K562 (cell line): Measurements from ENCODE around the gene YJEFN3. TPM values are rescaled to one million over a fixed set of nuclear protein-coding genes. Genes with fewer than 3 reads are reported as not detected.

Experiments used
- ATAC-seq: fragments of 200-7000 bp; cut with Tn5 transposase; 3 replicates; pipeline ENCODE4 v1.9.1; 2020; ENCODE audit warnings: moderate library complexity
- BruUV-seq: library from RNA; stranded (reverse); fragments of 400-500 nt; replicated peaks from 2 replicates; lab custom pipeline; 2021; lab: Mats Ljungman, UMichigan
- CTCF ChIA-PET: fragments of 300-600 bp; formaldehyde crosslinking; extraction: SDS; loops from one replicate; lab custom pipeline; 2021; ENCODE audit warnings: low intra/inter-chr PET ratio; lab: Yijun Ruan, JAX
- POLR2A ChIA-PET: fragments of 300-600, 350-650 bp; sonication (Branson Sonifier 250); formaldehyde crosslinking; extraction: SDS; loops from one replicate; lab custom pipeline; 2021; ENCODE audit warnings: antibody characterized with exemption, inconsistent platforms; lab: Yijun Ruan, JAX
- DNase-seq, 4 experiments: peaks; one replicate each; pipeline versions ENCODE4 v3.0.0 to v3.0.0-alpha.2; 2011 to 2018; ENCODE audit warnings: low spot score in 3 of 4, mixed read lengths in 3 of 4; ENCODE audit errors: extremely low read depth in 1 of 4
- FAIRE-seq: peaks from 2 replicates; lab custom pipeline; 2011; peaks lifted over from hg19 to GRCh38; lab: Jason Lieb, UNC
- H2AFZ ChIP-seq: 2 replicates; pipeline ENCODE4 v1.6.0; 2011; ENCODE audit warnings: low read depth, low read length, control low read depth, inconsistent platforms
- H3K27ac ChIP-seq: fragments of 200-600 bp; 3 replicates; pipeline ENCODE4 v1.8.0; 2011; ENCODE audit warnings: low read depth, mild to moderate bottlenecking, control low read depth, inconsistent platforms, low read length, moderate library complexity, mixed read lengths; ENCODE audit errors: extremely low read depth
- H3K27me3 ChIP-seq, 2 experiments: fragments of 300-600 bp in 1 of 2; 2 replicates in 1 of 2; 3 replicates in 1 of 2; pipeline versions ENCODE4 v1.6.0 to v1.8.0; 2011; ENCODE audit warnings: inconsistent platforms in 2 of 2, low read length in 2 of 2, mild to moderate bottlenecking in 1 of 2, mixed read lengths in 1 of 2, moderate library complexity in 1 of 2; ENCODE audit not compliant: control insufficient read depth in 2 of 2, insufficient read depth in 2 of 2
- H3K36me3 ChIP-seq: fragments of 300-600 bp; 3 replicates; pipeline ENCODE4 v1.8.0; 2011; ENCODE audit warnings: mild to moderate bottlenecking, low read length, inconsistent platforms; ENCODE audit not compliant: control insufficient read depth, insufficient read depth
- H3K4me1 ChIP-seq, 2 experiments: fragments of 200-600 bp in 1 of 2; replicated peaks in 1 of 2; 2 replicates in 1 of 2; 3 replicates in 1 of 2; pipeline versions ENCODE4 v1.5.1 to v1.8.0; 2011; ENCODE audit warnings: inconsistent platforms in 2 of 2, low read length in 2 of 2, mild to moderate bottlenecking in 1 of 2, mixed read lengths in 1 of 2, moderate library complexity in 1 of 2; ENCODE audit not compliant: control insufficient read depth in 2 of 2, insufficient read depth in 2 of 2
- H3K4me2 ChIP-seq: 2 replicates; pipeline ENCODE4 v1.6.1; 2011; ENCODE audit warnings: low read length, control low read depth, inconsistent platforms, mixed read lengths; ENCODE audit not compliant: insufficient read depth
- H3K4me3 ChIP-seq: fragments of 200-600 bp; sonication (generic), shearing (Covaris generic); 2 replicates; pipeline ENCODE4 v1.5.1; 2016; ENCODE audit warnings: control low read depth, inconsistent platforms
- H3K79me2 ChIP-seq: fragments of 200-600 bp; 3 replicates; pipeline ENCODE4 v1.8.0; 2011; ENCODE audit warnings: low read length, inconsistent platforms; ENCODE audit not compliant: control insufficient read depth, insufficient read depth
- H3K9ac ChIP-seq, 2 experiments: 2 replicates each; pipeline versions ENCODE4 v1.6.0 to v1.6.1; 2011; ENCODE audit warnings: low read depth in 2 of 2, low read length in 2 of 2, control low read depth in 1 of 2, inconsistent platforms in 1 of 2, mild to moderate bottlenecking in 1 of 2, mixed read lengths in 1 of 2; ENCODE audit not compliant: insufficient read depth in 1 of 2
- H3K9me1 ChIP-seq: one replicate; pipeline ENCODE4 v1.6.0; 2011; ENCODE audit warnings: inconsistent platforms, mild to moderate bottlenecking, low read length, moderate library complexity; ENCODE audit not compliant: control insufficient read depth, insufficient read depth
- H3K9me3 ChIP-seq: replicated peaks from 2 replicates; pipeline ENCODE4 v1.5.1; 2011; ENCODE audit warnings: low read depth, low read length, inconsistent platforms; ENCODE audit not compliant: control insufficient read depth, insufficient read depth
- H4K20me1 ChIP-seq: replicated peaks from 2 replicates; pipeline ENCODE4 v1.6.1; 2011; ENCODE audit warnings: low read length, inconsistent platforms, mixed read lengths; ENCODE audit not compliant: control insufficient read depth, insufficient read depth
- BCL6 ChIP-seq: fragments of 250-450 bp; sonication (Bioruptor Pico); IDR thresholded peaks from 2 replicates; pipeline ENCODE4 v1.4.0; 2020
- CHD1 ChIP-seq: fragments of 200-600 bp; sonication (generic); IDR thresholded peaks from one replicate; pipeline ENCODE4 v1.6.1; 2012; ENCODE audit warnings: mild to moderate bottlenecking, moderate library complexity, low read length, inconsistent platforms
- EP300 ChIP-seq: IDR thresholded peaks from 2 replicates; pipeline ENCODE4 v1.6.1; 2012; ENCODE audit warnings: low read length, improper control_type of control experiment
- ILK ChIP-seq: fragments of 450-650 bp; IDR thresholded peaks from 2 replicates; pipeline ENCODE4 v1.6.1; 2016; ENCODE audit warnings: missing genetic modification characterization, low read depth, mild to moderate bottlenecking, missing compliant biosample characterization, moderate library complexity, borderline replicate concordance
- KLF13 ChIP-seq: fragments of 450-650 bp; IDR thresholded peaks from 2 replicates; pipeline ENCODE4 v1.6.1; 2016; ENCODE audit warnings: missing genetic modification characterization, low read depth, mild to moderate bottlenecking, missing compliant biosample characterization, moderate library complexity, borderline replicate concordance
- MAFG ChIP-seq: fragments of 450-650 bp; conservative IDR thresholded peaks from 2 replicates; pipeline ENCODE4 v1.6.1; 2016; ENCODE audit warnings: missing genetic modification characterization, missing compliant biosample characterization
- MYBL2 ChIP-seq, 2 experiments: fragments of 450-650 bp in 1 of 2; sonication (generic) in 1 of 2; formaldehyde crosslinking in 1 of 2; IDR thresholded peaks; 2 replicates each; pipeline versions ENCODE4 v1.6.1 to v1.8.1; 2017 to 2022; ENCODE audit warnings: borderline replicate concordance in 1 of 2, inconsistent platforms in 1 of 2, low read depth in 1 of 2, mild to moderate bottlenecking in 1 of 2, missing genetic modification reagents in 1 of 2, moderate library complexity in 1 of 2
- NCOA2 ChIP-seq, 2 experiments: fragments of 450-650 bp; IDR thresholded peaks; 2 replicates each; pipeline ENCODE4 v1.6.1; 2018; ENCODE audit warnings: mild to moderate bottlenecking in 2 of 2, moderate library complexity in 1 of 2; ENCODE audit not compliant: partially characterized antibody in 2 of 2
- NCOA4 ChIP-seq: fragments of 450-650 bp; IDR thresholded peaks from 2 replicates; pipeline ENCODE4 v1.6.1; 2018; ENCODE audit warnings: mild to moderate bottlenecking; ENCODE audit not compliant: partially characterized antibody
- NFYB ChIP-seq: IDR thresholded peaks from 2 replicates; pipeline ENCODE4 v1.6.1; 2011; ENCODE audit warnings: mild to moderate bottlenecking, moderate library complexity; ENCODE audit not compliant: insufficient read length; ENCODE audit errors: extremely low read depth
- POLR2AphosphoS2 ChIP-seq: IDR thresholded peaks from 2 replicates; pipeline ENCODE4 v1.6.1; 2012; ENCODE audit warnings: low read length, improper control_type of control experiment
- RAD21 ChIP-seq, 2 experiments: fragments of 250-450 bp in 1 of 2; fragments of 450-650 bp in 1 of 2; sonication (Bioruptor Pico) in 1 of 2; formaldehyde crosslinking in 1 of 2; IDR thresholded peaks in 1 of 2; conservative IDR thresholded peaks in 1 of 2; 2 replicates each; pipeline versions ENCODE4 v1.4.0 to v1.8.0; 2020 to 2022; ENCODE audit warnings: mild to moderate bottlenecking in 2 of 2, moderate library complexity in 1 of 2
- RFX7 ChIP-seq: fragments of 250-450 bp; sonication (Bioruptor Pico); IDR thresholded peaks from 2 replicates; pipeline ENCODE4 v1.5.1; 2021; ENCODE audit warnings: mild to moderate bottlenecking
- SMARCE1 ChIP-seq: fragments of 450-650 bp; IDR thresholded peaks from 2 replicates; pipeline ENCODE4 v1.7.1; 2016; ENCODE audit warnings: mild to moderate bottlenecking
- SOX6 ChIP-seq: fragments of 450-650 bp; IDR thresholded peaks from 2 replicates; pipeline ENCODE4 v1.6.1; 2014; ENCODE audit warnings: mild to moderate bottlenecking
- SRSF1 ChIP-seq: fragments of 200-400 bp; formaldehyde crosslinking; IDR thresholded peaks from 2 replicates; pipeline ENCODE4 v1.6.1; 2017; ENCODE audit warnings: mild to moderate bottlenecking, low read depth, low read length, moderate library complexity
- ZNF212 ChIP-seq: fragments of 450-650 bp; formaldehyde crosslinking; IDR thresholded peaks from 2 replicates; pipeline ENCODE4 v1.4.0; 2020; ENCODE audit warnings: mild to moderate bottlenecking
- ZNF232 ChIP-seq: sonication (generic); formaldehyde crosslinking; IDR thresholded peaks from 2 replicates; pipeline ENCODE4 v1.8.0; 2022; ENCODE audit warnings: mild to moderate bottlenecking, missing genetic modification reagents
- ZNF717 ChIP-seq: fragments of 250-450 bp; sonication (Bioruptor Pico); IDR thresholded peaks from 2 replicates; pipeline ENCODE4 v1.5.0; 2021
- WGBS: fragments of 100-300 bp; shearing (Covaris generic); methylation state at CpG from one replicate; pipeline ENCODE4 v1.1.6; 2016; ENCODE audit warnings: low coverage, mixed read lengths; ENCODE audit not compliant: insufficient coverage; ENCODE audit errors: missing lambda C conversion rate; 5-methylcytosine and 5-hydroxymethylcytosine counted together
- in situ Hi-C: fragments of 300-500 bp; cut with MboI; formaldehyde crosslinking; loops from 4 replicates; pipeline ENCODE4 v1.15.0; 2018; ENCODE audit warnings: inconsistent platforms, mixed read lengths
- intact Hi-C: fragments of 100-400 bp; cut with micrococcal nuclease; formaldehyde crosslinking; loops from 2 replicates; pipeline ENCODE4 v1.14.2; 2022
- polyA plus RNA-seq, 8 experiments: library from polyadenylated mRNA; depleted of rRNA in 4 of 8; stranded (reverse) in 5 of 8; unstranded in 3 of 8; fragments of >200 nt; fragmentation: Nextera tagmentation in 2 of 8; fragmentation: Illumina TruSeq in 1 of 8; extraction: Ambion mirVana in 2 of 8; extraction: Trizol in 1 of 8; gene quantifications; 2 replicates each; pipeline versions ENCODE4 v1.2.1 to v1.2.3, GENCODE V29; 2011 to 2014; ENCODE audit warnings: inconsistent platforms in 1 of 8, missing spikeins in 1 of 8
- total RNA-seq, 7 experiments: library from RNA; depleted of rRNA in 6 of 7; stranded (reverse); fragments of >200 nt in 6 of 7; fragmentation: Illumina TruSeq in 2 of 7; extraction: Trizol in 2 of 7; gene quantifications; 2 replicates each; pipeline versions ENCODE4 v1.2.1 to v1.2.3, GENCODE V29; 2011 to 2021; ENCODE audit warnings: low replicate concordance in 1 of 7
- TF ChIP-seq, protein P1 (sequence below), 3 experiments: fragments of 200-800 bp in 1 of 3; fragments of 250-450 bp in 1 of 3; fragments of 450-650 bp in 1 of 3; sonication (Bioruptor Pico) in 1 of 3; sonication (Bioruptor generic) in 1 of 3; formaldehyde crosslinking in 1 of 3; IDR thresholded peaks; 2 replicates each; pipeline versions ENCODE4 v1.6.1 to v1.8.0; 2016 to 2022; ENCODE audit warnings: mild to moderate bottlenecking in 2 of 3, missing genetic modification characterization in 2 of 3, missing compliant biosample characterization in 1 of 3, moderate library complexity in 1 of 3

The YJEFN3 gene
- total and polyA plus RNA-seq, 9 of the 15 experiments (the other 6 are each of a cell fraction or from before 2014, with no cell fraction given): 0.04 to 5.8 (median 1.3) TPM; not detected in 1

DNA sequence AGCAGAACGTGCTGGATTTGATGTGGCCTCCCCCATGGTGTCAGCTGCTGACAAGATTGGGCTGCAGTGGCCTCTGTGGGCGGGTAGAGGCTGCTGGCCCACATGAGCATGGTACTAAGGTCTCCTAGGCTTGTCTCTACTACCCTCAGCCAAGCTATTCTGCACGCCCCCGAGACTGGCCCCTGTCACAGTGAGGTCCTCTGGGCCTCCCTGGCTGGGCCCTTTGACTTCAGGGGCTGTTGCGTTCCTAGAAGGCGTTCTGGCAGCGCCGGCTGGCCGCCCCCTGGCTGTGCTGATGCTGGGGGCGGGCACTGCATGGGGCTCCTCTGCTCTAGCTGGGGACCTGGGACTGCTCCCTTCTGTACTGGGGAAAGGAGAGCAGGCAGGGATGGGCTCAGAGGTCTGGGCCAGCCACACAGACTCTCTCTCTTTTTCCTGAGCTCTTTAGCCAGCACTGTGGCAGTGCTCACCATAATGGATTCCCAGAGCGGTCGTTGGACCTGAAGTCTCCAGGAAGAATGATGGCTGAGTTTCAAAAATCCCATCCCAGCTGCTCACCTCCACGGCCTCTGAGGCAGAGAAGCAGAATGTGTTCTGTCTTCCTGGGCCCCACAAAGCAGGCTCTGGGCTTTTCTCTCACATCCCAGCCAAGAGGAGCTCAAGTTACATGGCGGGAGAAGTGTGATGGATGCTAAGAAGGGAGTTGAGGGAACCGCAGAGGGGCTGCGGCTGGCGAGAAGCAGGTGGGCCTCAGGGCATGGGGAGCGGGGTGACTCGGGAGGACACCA, 45.7 kb upstream of the YJEFN3 start:
- BruUV-seq: no TSS peak
- in situ Hi-C loops: no loop called here
- no peak for FAIRE-seq
- peaks cover 94% of the 10 kb centered on the region for H3K79me2 ChIP-seq
- no peaks in the 10 kb centered on the region for H3K27me3 ChIP-seq
- ChIA-PET POLR2A (no interaction called here), CTCF (no interaction called here)
- no peak for ATAC-seq
- intact Hi-C loops: no loop called here
- no peak for DNase-seq
- no peaks in the 10 kb centered on the region for H3K9me1 ChIP-seq
- TF ChIP-seq RFX7 (CRISPR knock-in tag) (no peak), BCL6 (no peak), ZNF212 (CRISPR knock-in tag) (no peak), NCOA4 (no peak), MYBL2 (IDR thresholded peaks at IDR 0.05; ENCODE audit: low read depth) (no peak), MYBL2 (CRISPR knock-in tag; IDR thresholded peaks at IDR 0.05; ENCODE audit: borderline replicate concordance) (no peak), EP300 (no peak), NCOA2 (IDR thresholded peaks at IDR 0.05; ENCODE audit: partially characterized antibody in 2 of 2) (no peak), KLF13 (tag) (no peak), SOX6 (no peak), ZNF232 (CRISPR knock-in tag) (no peak), SRSF1 (no peak), CHD1 (no peak), POLR2AphosphoS2 (no peak), ZNF717 (no peak), ILK (tag) (no peak), NFYB (no peak), SMARCE1 (no peak), RAD21 (CRISPR knock-in tag; conservative IDR thresholded peaks at IDR 0.05 in 1 of 2, IDR thresholded peaks at IDR 0.05 in 1 of 2) (no peak), MAFG (tag) (no peak)
- TF ChIP-seq, protein P1, sequence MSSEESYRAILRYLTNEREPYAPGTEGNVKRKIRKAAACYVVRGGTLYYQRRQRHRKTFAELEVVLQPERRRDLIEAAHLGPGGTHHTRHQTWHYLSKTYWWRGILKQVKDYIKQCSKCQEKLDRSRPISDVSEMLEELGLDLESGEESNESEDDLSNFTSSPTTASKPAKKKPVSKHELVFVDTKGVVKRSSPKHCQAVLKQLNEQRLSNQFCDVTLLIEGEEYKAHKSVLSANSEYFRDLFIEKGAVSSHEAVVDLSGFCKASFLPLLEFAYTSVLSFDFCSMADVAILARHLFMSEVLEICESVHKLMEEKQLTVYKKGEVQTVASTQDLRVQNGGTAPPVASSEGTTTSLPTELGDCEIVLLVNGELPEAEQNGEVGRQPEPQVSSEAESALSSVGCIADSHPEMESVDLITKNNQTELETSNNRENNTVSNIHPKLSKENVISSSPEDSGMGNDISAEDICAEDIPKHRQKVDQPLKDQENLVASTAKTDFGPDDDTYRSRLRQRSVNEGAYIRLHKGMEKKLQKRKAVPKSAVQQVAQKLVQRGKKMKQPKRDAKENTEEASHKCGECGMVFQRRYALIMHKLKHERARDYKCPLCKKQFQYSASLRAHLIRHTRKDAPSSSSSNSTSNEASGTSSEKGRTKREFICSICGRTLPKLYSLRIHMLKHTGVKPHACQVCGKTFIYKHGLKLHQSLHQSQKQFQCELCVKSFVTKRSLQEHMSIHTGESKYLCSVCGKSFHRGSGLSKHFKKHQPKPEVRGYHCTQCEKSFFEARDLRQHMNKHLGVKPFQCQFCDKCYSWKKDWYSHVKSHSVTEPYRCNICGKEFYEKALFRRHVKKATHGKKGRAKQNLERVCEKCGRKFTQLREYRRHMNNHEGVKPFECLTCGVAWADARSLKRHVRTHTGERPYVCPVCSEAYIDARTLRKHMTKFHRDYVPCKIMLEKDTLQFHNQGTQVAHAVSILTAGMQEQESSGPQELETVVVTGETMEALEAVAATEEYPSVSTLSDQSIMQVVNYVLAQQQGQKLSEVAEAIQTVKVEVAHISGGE (CRISPR knock-in tag; IDR thresholded peaks at IDR 0.05): no peak
- no peak overlapping the region for H3K4me2 ChIP-seq
- no peaks in the 10 kb centered on the region for H3K9me3 ChIP-seq
- peaks cover 12% of the 10 kb centered on the region; the same call in 1 of the 2 replicates for H4K20me1 ChIP-seq
- WGBS: 93% methylated on average over 16 of the region's 19 CpGs
- H3K4me3 ChIP-seq: no peak overlapping the region
- H3K9ac ChIP-seq: 0 out of 4 replicates have a peak overlapping the region, but pooled peaks of 1 of the 2 experiments have one; percentile 7
- no peak overlapping the region for H2AFZ ChIP-seq
- peaks cover 87% of the 10 kb centered on the region; the same call in 2 of the 3 replicates for H3K36me3 ChIP-seq
- H3K4me1 ChIP-seq: peaks cover 15 to 26% of the 10 kb centered on the region in 2 experiments
- no peak overlapping the region for H3K27ac ChIP-seq
